Measurements from ENCODE around the gene ILF3.
A peak's percentile ranks its signal among the peaks of the same experiment; 100 is the strongest.

ILF3 gene

GRCh38 chr19:10653732-10654609, at the start of gene ILF3:
TSS of gene ILF3 (plus strand) at chr19:10654346. CDS start at chr19:10670606, 16,260 bp downstream.
- peak; percentile 100 for DNase-seq

GRCh38 chr19:10604460-10604980, 49.6 kb upstream of the ILF3 start:
- no peak for DNase-seq

- DNase-seq, result peak; percentile 77
These were observed 42.2 kb upstream of the ILF3 start for GRCh38 chr19:10611907-10612306.

GRCh38 chr19:10612499-10613119, 41.5 kb upstream of the ILF3 start:
- DNase-seq, result no peak

- no peak for DNase-seq
These were observed 38.6 kb upstream of the ILF3 start for GRCh38 chr19:10615429-10616023.

GRCh38 chr19:10617409-10618121, 36.6 kb upstream of the ILF3 start:
- DNase-seq, result no peak

GRCh38 chr19:10618846-10619245, 35.3 kb upstream of the ILF3 start:
- no peak for DNase-seq

GRCh38 chr19:10620786-10621185, 33.4 kb upstream of the ILF3 start:
- no peak for DNase-seq

GRCh38 chr19:10621966-10622365, 32.2 kb upstream of the ILF3 start:
- DNase-seq, result no peak

GRCh38 chr19:10624585-10624984, 29.6 kb upstream of the ILF3 start:
- DNase-seq, result no peak

- peak; percentile 18 for DNase-seq
These were observed 29.0 kb upstream of the ILF3 start, which contains the start of gene SLC44A2 for GRCh38 chr19:10625003-10625761. TSS of gene SLC44A2 (plus strand) at chr19:10625553. CDS start at chr19:10625634, 81 bp downstream.

GRCh38 chr19:10625762-10626138, 28.4 kb upstream of the ILF3 start:
- DNase-seq, result no peak

GRCh38 chr19:10631874-10632273, 22.3 kb upstream of the ILF3 start:
- peak; percentile 41 for DNase-seq

GRCh38 chr19:10634430-10634829, 19.7 kb upstream of the ILF3 start:
- DNase-seq, result no peak

GRCh38 chr19:10634963-10635362, 19.2 kb upstream of the ILF3 start:
- no peak for DNase-seq

- no peak for DNase-seq
These were observed 17.7 kb upstream of the ILF3 start for GRCh38 chr19:10636304-10636972.

- no peak for DNase-seq
These were observed 16.3 kb upstream of the ILF3 start for GRCh38 chr19:10637894-10638293.

GRCh38 chr19:10639836-10640235, 14.3 kb upstream of the ILF3 start:
- no peak for DNase-seq

- DNase-seq, result no peak
These were observed 13.8 kb upstream of the ILF3 start for GRCh38 chr19:10640361-10640760.

GRCh38 chr19:10641248-10641647, 12.9 kb upstream of the ILF3 start:
- DNase-seq, result no peak

- DNase-seq, result no peak
These were observed 11.5 kb upstream of the ILF3 start for GRCh38 chr19:10642473-10643171.

Measured in NCI-H82 (cell line).